DMS 273 (cell line): ENCODE measurements around the gene ICAM2.
"Not testable (repeated sequence)": the region's sequence is repeated elsewhere in the genome, so short reads cannot be mapped to it uniquely, and the experiment has no call there.

Experiments used
- DNase-seq: peaks from one replicate; lab custom pipeline; 2025; ENCODE audit not compliant: unreplicated experiment; lab: John Stamatoyannopoulos, UW

ICAM2 gene

DNA sequence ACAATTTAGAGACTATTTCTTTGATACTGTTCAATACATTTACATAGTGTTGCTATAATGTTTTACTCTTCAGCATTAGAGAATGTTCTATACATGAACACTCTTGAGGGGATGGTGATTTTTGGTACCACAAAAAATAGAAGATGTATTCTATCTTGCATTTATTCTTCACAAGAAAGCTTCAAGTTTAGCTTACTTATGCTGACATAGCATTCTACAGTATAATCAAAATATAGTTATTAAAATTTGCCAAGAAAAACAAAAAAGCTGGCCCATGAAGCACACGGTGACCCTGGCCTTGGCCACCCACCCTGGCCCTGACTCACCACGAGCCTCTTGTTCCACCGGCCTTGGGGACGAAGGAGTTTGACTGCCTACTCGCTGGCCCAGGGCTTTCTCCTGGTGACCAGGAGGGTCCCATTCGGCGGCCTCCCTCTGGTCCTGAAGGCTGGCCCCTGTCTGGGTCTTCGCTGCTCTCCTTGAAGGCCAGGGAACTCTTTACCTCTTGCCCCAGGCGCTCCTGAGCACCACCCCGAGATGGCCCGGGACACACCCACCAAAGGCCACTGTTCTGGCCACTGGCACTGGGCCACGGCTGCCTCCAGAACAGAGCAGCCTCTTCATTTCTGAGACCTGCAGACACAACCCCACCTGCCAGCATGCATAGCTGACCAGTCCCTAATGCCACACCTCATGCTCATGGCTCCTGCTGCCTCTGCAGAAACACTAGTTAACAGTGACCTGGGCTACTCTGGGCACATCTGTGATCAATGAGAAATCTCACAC, 22.5 kb upstream of the ICAM2 start:
- no peak for DNase-seq

GRCh38 chr17:64041912-64042311, 21.5 kb upstream of the ICAM2 start:
- no peak for DNase-seq

DNA sequence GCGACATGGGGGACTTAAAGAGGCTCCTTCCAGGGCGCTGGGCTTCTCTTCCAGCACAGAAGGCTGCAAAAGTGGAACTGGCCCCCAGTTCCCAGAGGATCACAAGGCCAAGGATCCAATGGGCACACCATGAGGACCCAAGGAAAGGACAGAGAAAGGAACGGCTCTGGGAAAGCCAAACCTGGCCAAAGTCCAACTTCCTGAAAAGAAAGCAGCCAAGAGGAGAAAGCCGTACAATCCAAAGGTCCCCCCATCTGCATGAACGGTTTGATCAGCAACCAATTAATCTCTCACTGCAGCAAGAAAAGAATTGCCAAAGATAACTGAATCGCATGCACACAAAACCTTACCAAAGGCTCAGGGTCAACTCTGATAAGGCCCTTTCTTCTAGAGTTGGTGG, 19.8 kb upstream of the ICAM2 start:
- DNase-seq, result no peak

- no peak for DNase-seq
These were observed 18.6 kb upstream of the ICAM2 start for GRCh38 chr17:64039106-64039400.

GRCh38 chr17:64038331-64039105, 18.1 kb upstream of the ICAM2 start:
- DNase-seq, result no peak

DNA sequence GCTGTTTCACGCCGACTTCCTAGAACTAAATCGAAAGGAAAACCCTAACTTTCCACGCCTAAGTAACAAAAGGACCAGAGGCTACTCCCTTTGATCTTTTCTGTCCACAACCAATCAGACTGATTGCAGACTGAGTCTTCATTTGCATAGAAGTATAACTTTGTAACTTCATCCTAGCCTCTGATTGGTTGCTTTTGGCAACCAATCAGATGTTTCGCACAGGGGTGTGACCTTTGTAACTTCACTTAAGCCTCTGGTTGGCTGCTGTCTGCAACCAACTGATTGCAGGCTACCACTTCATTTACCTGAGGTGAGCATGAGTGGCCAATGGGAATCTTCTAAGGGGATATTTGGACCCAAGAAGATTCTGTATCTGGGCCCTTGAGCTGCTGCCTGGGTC, 17.4 kb upstream of the ICAM2 start:
- no peak for DNase-seq

DNA sequence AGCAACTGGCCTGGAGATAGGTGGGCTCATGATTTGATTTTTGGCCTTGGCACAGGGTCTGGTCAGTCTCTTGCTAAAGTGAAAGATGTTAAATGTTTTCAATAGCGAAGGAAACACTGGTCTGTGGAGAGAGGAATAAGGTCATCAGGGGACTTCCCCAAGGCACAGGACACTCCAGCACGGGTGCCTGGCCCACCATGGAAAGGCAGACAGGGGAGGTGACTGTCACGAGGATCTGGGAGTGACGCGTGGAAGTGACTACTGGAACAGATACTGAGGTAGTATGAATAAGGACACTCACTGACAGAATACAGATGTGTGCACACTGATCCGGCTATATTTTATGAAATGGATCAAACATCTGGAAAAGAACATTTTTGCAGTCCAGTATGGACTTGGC, 16.7 kb upstream of the ICAM2 start:
- no peak for DNase-seq

- no peak for DNase-seq
These were observed 15.9 kb upstream of the ICAM2 start for GRCh38 chr17:64036198-64036922.

DNA sequence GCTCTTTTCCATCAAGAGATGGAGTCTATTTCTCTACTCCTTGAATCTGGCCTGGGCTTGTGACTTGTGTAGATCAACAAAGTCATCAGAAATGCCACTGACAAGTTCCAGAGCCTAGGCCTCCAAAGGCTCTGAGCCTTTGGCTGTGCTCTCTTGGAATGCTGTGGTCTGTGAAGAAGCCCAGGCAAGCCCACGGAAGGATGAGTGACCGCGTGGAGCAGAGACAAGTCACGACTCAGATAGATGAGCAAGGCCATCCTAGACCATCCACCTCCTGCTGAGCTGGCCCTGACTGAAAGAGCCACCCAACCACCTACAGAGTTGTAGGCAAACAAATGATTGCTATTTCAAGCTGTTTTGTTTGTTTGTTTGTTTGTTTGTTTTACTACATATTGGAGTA, 11.6 kb upstream of the ICAM2 start:
- DNase-seq, result no peak

DNA sequence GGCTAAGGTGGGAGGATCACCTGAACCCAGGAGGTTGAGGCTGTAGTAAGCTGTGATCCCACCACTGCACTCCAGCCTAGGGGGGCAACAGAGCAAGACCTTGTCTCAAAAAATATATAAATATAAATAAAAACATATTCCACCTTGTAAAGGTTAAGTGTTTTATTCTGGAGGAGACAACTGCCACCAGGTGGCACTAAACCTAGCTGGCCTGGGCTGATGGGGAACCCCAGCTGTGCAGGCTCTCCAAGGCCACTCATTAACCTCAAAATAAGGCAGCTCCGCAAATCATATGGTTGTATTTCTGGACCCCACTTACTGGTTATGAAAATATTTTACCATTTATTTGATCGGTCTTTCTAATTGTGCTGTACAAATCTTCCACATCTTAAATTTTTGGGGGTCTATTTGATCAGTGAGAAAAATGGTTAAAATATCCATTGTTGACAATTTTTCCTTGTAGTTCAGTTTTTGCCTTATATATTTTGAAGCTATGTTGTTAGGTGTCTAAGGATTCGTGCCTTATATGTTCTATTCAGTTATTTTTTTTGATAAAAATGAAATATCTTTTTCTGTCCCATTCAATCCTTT, 8.5 kb upstream of the ICAM2 start:
- DNase-seq, result peak; percentile 80

DNA sequence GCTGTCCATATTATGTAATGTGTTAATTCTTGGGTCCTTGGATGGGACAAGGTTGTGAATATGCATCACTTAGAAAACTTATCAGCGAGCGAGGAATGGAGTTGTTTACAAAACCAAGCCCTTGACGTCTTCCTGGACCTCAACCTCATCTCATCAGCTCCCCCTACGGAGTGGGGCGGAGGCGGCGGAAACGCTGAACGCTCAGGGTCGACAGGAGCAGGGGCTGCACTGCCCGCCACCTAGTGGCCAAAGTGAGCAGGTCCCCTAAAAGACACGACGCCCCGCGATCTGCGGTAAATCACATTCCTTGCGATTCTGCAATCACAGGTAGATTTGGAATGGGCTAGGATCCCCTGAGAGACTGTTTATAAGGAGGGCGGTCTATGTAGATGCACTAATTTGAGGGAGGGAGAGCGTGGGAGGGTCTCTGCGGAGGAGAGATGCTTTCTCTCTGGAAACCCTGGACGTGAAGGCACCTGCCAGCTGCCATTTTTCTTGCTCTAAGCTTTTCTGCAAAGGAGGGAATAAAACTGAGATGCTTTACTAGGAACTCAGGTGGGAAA, 5.4 kb upstream of the ICAM2 start:
- DNase-seq, result peak; percentile 93

DNA sequence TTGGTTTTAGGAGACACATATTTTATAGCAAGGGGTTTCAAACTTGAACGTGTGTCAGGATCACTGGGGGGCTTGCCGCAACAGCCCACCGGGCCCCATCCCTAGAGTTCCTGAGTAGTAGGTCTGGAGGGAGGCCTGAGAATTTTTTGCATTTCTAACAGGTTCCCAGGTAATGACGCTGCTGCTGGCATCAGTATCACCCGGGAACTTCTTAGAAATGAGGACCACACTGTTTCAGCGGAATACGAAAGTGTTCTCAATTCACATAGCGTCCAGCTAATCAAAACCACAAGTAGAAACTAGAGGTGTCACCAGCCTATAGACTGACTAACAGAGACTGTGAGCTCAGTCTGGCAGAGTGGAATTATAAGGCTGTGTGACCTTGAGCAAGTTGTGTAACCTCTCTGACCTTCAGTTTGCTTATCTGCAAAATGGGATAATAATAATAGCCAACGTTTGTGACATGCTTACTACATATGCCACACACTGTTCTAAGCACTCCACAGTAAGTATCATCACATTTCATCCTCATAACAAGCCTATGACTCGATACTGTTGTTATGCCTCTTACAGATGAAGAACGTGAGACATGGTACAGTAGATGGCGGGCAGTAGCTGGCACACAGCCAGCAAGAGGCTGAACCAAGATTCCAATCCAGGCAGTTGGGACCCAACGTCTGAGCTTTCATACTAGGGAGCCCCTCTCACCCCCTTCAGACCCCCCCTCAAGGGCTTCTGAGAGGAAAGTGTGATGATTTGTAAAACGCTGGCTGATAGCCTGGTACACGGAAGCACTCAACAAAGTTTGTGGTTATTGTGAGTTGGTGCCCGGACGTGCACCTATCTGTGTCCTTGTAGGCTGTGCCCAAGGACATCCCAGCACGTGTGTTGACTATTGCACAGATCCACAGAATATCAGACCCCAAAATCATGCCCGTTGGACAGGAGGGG, 4.6 kb upstream of the ICAM2 start:
- no peak for DNase-seq

GRCh38 chr17:64024215-64024654, 3.8 kb upstream of the ICAM2 start:
- DNase-seq, result no peak

DNA sequence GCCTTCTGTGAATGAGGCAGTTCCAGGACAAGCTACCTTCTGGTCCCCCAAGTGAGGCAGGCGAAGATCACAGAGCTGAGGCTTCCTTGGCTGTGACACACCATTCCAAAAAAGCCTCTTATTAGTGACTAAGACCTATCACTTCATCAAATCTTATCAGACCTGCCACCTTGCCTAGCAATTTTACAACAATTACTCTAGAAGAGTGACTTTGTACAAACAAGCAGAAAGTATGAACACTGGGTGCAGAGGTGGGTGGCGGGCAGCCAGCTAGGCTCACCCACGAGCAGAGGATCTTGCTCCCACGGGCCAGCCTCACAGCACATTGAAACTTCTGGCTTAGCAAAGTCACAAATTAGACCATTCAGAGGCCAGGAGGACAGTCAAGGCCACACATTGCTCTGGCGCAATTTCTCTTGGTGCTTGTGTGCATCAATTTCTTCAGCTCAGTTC, 2.2 kb upstream of the ICAM2 start:
- DNase-seq, result no peak

GRCh38 chr17:64019551-64019961, 877 bp downstream of the ICAM2 start:
- not testable (repeated sequence) for DNase-seq

DNA sequence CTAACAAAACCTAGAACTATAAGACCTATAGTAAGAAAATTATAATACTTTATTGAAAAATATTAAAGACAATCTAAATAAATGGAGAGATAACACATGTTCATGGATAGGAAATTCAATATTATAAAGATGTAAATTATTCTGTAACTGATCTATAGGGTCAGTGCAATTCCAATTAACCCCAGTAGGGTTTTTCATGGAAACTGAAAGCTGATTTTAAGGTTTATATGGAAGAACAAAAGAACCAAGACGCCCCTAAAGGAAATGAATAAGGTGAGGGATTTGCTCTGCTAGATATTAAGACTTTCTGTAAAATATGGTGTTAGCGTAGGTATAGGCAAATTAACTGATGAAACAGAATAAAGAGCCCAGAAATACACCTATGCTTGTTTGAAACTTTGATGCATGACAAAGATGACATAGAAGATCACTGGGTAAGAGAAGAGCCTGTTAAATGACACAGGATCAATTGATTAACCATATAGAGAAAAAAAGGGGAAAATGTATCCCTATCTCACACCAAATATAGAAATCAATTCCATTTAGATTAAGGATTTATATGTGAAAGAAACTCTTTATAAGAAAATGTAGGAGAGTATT, 3.0 kb downstream of the ICAM2 start:
- DNase-seq, result peak; percentile 16

DNA sequence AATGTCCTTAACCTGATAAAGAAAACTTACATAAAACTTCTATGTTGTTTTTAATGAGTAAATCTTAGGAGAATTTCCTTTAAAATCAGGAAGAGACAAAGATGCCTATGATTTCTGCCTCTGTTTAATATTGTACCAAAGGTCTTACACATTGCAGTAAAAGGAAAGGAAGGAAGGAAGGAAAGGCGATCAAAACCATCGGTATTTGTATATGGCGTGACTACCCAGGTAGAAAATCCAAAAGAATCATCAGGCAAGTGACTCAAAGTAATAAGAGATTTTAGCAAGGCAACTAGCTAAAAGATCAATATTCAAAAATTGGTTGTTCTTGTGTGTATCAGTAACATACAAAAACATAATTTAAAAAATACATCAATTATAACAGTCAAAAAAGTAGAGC, 3.5 kb downstream of the ICAM2 start:
- no peak for DNase-seq

DNA sequence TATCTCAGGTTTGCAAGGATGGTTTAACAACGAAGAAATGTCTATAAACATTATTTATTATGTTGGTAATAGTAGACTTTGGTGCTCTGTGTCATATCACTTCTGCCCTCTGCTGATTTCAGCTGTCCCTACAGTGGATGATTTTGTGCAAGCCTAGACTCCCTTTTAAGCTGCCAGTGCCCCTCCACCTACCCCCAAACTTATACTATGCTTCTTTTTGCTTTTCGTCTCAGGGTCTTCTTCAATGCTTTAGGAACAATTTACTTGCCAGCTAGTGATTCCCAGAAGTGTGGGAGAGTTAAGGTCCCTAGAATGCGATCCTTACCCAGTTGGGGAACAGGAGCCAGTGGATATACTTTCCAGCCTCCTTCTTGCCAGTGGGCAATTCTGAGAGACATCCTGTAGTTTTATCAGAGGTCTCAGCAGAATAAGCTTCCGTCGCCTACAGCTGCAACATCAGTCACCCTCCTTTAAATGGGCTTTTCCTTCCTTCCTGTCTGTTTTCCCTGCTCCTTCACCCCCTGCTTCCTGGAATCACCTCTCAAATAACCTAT, 4.1 kb downstream of the ICAM2 start:
- DNase-seq, result no peak

DNA sequence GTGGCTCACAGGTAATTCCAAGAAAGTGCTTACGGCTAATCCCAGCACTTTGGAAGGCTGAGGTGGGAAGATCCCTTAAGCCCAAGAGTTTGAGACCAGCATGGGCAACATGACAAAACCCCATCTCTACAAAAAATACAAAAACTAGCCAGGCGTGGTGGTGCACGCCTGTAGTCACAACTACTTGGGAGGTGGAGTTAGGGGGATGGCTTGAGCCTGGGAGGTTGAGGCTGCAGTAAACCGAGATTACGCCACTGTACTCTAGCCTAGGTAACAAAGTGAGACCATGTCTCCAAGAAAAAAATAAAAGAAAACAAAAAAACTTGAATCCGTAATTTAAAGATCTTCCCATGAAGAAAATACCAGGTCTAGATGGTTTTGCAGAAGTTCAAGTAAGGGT, 5.0 kb downstream of the ICAM2 start:
- no peak for DNase-seq
